ENCODE data around the gene TCF4. TPM values are rescaled to one million over a fixed set of nuclear protein-coding genes. Genes with fewer than 3 reads are reported as not detected.
A peak's percentile ranks its signal among the peaks of the same experiment; 100 is the strongest.

Gene TCF4
- total and polyA plus RNA-seq, 2 donors: 12.7 to 36.6 TPM

- Histone ChIP-seq H3K27me3 (ENCODE audit: control insufficient read depth in 2 of 2, insufficient read depth in 1 of 2, low read length in 1 of 2) (no peaks in the 10 kb centered on the region), H3K36me3 (ENCODE audit: control insufficient read depth in 2 of 2, insufficient read depth in 2 of 2, low read length in 1 of 2) (no peaks in the 10 kb centered on the region), H3K27ac (ENCODE audit: low read depth in 1 of 2, low read length in 1 of 2) (no peak overlapping the region), H3K9me3 (ENCODE audit: control insufficient read depth in 2 of 2, insufficient read depth in 1 of 2, low read length in 1 of 2) (no peaks in the 10 kb centered on the region), H3K4me3 (ENCODE audit: low read length in 2 of 2) (no peak overlapping the region), H3K4me1 (ENCODE audit: control insufficient read depth in 2 of 2, insufficient read depth in 2 of 2, low read length in 2 of 2) (peaks cover 0 to under 1% of the 10 kb centered on the region in 2 donors)
- WGBS: 99% methylated on average over 2 of the region's 2 CpGs
- DNase-seq (ENCODE audit: low read depth in 6 of 9, low spot score in 9 of 9): no peak
Observed at GRCh38 chr18:55483266-55483871, 104.6 kb downstream of the TCF4 start.

GRCh38 chr18:55479656-55480420, 108.2 kb downstream of the TCF4 start:
- Histone ChIP-seq H3K27ac (ENCODE audit: low read depth in 1 of 2, low read length in 1 of 2) (no peak overlapping the region), H3K4me3 (ENCODE audit: low read length in 2 of 2) (no peak overlapping the region), H3K9me3 (ENCODE audit: control insufficient read depth in 2 of 2, insufficient read depth in 1 of 2, low read length in 1 of 2) (no peaks in the 10 kb centered on the region), H3K4me1 (ENCODE audit: control insufficient read depth in 2 of 2, insufficient read depth in 2 of 2, low read length in 2 of 2) (peaks cover 3 to 5% of the 10 kb centered on the region in 2 donors), H3K27me3 (ENCODE audit: control insufficient read depth in 2 of 2, insufficient read depth in 1 of 2, low read length in 1 of 2) (no peaks in the 10 kb centered on the region), H3K36me3 (ENCODE audit: control insufficient read depth in 2 of 2, insufficient read depth in 2 of 2, low read length in 1 of 2) (no peaks in the 10 kb centered on the region)
- DNase-seq (ENCODE audit: low read depth in 6 of 9, low spot score in 9 of 9): no peak
- WGBS: 97% methylated on average over 9 of the region's 9 CpGs

- no peak for DNase-seq (ENCODE audit: low read depth in 6 of 9, low spot score in 9 of 9)
- H3K4me3 ChIP-seq (ENCODE audit: low read length in 2 of 2): peak overlapping the region; percentile 47 to 53
Observed at GRCh38 chr18:55477860-55478581, 110.0 kb downstream of the TCF4 start.

GRCh38 chr18:55477499-55477859, 110.5 kb downstream of the TCF4 start:
- Histone ChIP-seq H3K27me3 (ENCODE audit: control insufficient read depth in 2 of 2, insufficient read depth in 1 of 2, low read length in 1 of 2) (no peaks in the 10 kb centered on the region), H3K9me3 (ENCODE audit: control insufficient read depth in 2 of 2, insufficient read depth in 1 of 2, low read length in 1 of 2) (no peaks in the 10 kb centered on the region), H3K4me3 (ENCODE audit: low read length in 2 of 2) (peak overlapping the region; percentile 47 to 53), H3K4me1 (ENCODE audit: control insufficient read depth in 2 of 2, insufficient read depth in 2 of 2, low read length in 2 of 2) (peaks cover 3 to 5% of the 10 kb centered on the region in 2 donors), H3K36me3 (ENCODE audit: control insufficient read depth in 2 of 2, insufficient read depth in 2 of 2, low read length in 1 of 2) (no peaks in the 10 kb centered on the region), H3K27ac (ENCODE audit: low read depth in 1 of 2, low read length in 1 of 2) (peak overlapping the region; percentile 79 to 83)
- WGBS: 2% methylated on average over 4 of the region's 4 CpGs
- DNase-seq (ENCODE audit: low read depth in 6 of 9, low spot score in 9 of 9): peak in 8 of 9 donors; percentile 21 to 70 (median 34)

More at GRCh38 chr18:55477860-55478581, 110.0 kb downstream of the TCF4 start:
- H3K9me3 ChIP-seq (ENCODE audit: control insufficient read depth in 2 of 2, insufficient read depth in 1 of 2, low read length in 1 of 2): no peaks in the 10 kb centered on the region
- peaks cover 3 to 5% of the 10 kb centered on the region in 2 donors for H3K4me1 ChIP-seq (ENCODE audit: control insufficient read depth in 2 of 2, insufficient read depth in 2 of 2, low read length in 2 of 2)
- no peaks in the 10 kb centered on the region for H3K27me3 ChIP-seq (ENCODE audit: control insufficient read depth in 2 of 2, insufficient read depth in 1 of 2, low read length in 1 of 2)
- H3K27ac ChIP-seq (ENCODE audit: low read depth in 1 of 2, low read length in 1 of 2): peak overlapping the region; percentile 1 to 83
- 64% methylated on average over 8 of the region's 8 CpGs for WGBS
- H3K36me3 ChIP-seq (ENCODE audit: control insufficient read depth in 2 of 2, insufficient read depth in 2 of 2, low read length in 1 of 2): no peaks in the 10 kb centered on the region

- no peak for DNase-seq (ENCODE audit: low read depth in 6 of 9, low spot score in 9 of 9)
- Histone ChIP-seq H3K4me1 (ENCODE audit: control insufficient read depth in 2 of 2, insufficient read depth in 2 of 2, low read length in 2 of 2) (peaks cover 3 to 5% of the 10 kb centered on the region in 2 donors), H3K9me3 (ENCODE audit: control insufficient read depth in 2 of 2, insufficient read depth in 1 of 2, low read length in 1 of 2) (no peaks in the 10 kb centered on the region), H3K4me3 (ENCODE audit: low read length in 2 of 2) (no peak overlapping the region), H3K27me3 (ENCODE audit: control insufficient read depth in 2 of 2, insufficient read depth in 1 of 2, low read length in 1 of 2) (no peaks in the 10 kb centered on the region), H3K27ac (ENCODE audit: low read depth in 1 of 2, low read length in 1 of 2) (no peak overlapping the region), H3K36me3 (ENCODE audit: control insufficient read depth in 2 of 2, insufficient read depth in 2 of 2, low read length in 1 of 2) (no peaks in the 10 kb centered on the region)
- WGBS: 96% methylated on average over 1 of the region's 1 CpG
Observed at GRCh38 chr18:55475916-55476315, 112.1 kb downstream of the TCF4 start.

- 99% methylated on average over 5 of the region's 5 CpGs for WGBS
- H3K27ac ChIP-seq (ENCODE audit: low read depth in 1 of 2, low read length in 1 of 2): no peak overlapping the region
Observed at GRCh38 chr18:55475467-55475866, 112.5 kb downstream of the TCF4 start.

GRCh38 chr18:55473560-55473959, 114.4 kb downstream of the TCF4 start:
- no peaks in the 10 kb centered on the region for H3K9me3 ChIP-seq (ENCODE audit: control insufficient read depth in 2 of 2, insufficient read depth in 1 of 2, low read length in 1 of 2)
- DNase-seq (ENCODE audit: low read depth in 6 of 9, low spot score in 9 of 9): no peak
- H3K27ac ChIP-seq (ENCODE audit: low read depth in 1 of 2, low read length in 1 of 2): no peak overlapping the region
- no peaks in the 10 kb centered on the region for H3K36me3 ChIP-seq (ENCODE audit: control insufficient read depth in 2 of 2, insufficient read depth in 2 of 2, low read length in 1 of 2)
- H3K4me3 ChIP-seq (ENCODE audit: low read length in 2 of 2): no peak overlapping the region
- H3K4me1 ChIP-seq (ENCODE audit: control insufficient read depth in 2 of 2, insufficient read depth in 2 of 2, low read length in 2 of 2): peaks cover 3 to 5% of the 10 kb centered on the region in 2 donors
- H3K27me3 ChIP-seq (ENCODE audit: control insufficient read depth in 2 of 2, insufficient read depth in 1 of 2, low read length in 1 of 2): no peaks in the 10 kb centered on the region

More at GRCh38 chr18:55475467-55475866, 112.5 kb downstream of the TCF4 start:
- H3K27me3 ChIP-seq (ENCODE audit: control insufficient read depth in 2 of 2, insufficient read depth in 1 of 2, low read length in 1 of 2): no peaks in the 10 kb centered on the region
- H3K4me3 ChIP-seq (ENCODE audit: low read length in 2 of 2): no peak overlapping the region
- H3K4me1 ChIP-seq (ENCODE audit: control insufficient read depth in 2 of 2, insufficient read depth in 2 of 2, low read length in 2 of 2): peaks cover 3 to 5% of the 10 kb centered on the region in 2 donors
- no peak for DNase-seq (ENCODE audit: low read depth in 6 of 9, low spot score in 9 of 9)
- no peaks in the 10 kb centered on the region for H3K36me3 ChIP-seq (ENCODE audit: control insufficient read depth in 2 of 2, insufficient read depth in 2 of 2, low read length in 1 of 2)
- H3K9me3 ChIP-seq (ENCODE audit: control insufficient read depth in 2 of 2, insufficient read depth in 1 of 2, low read length in 1 of 2): no peaks in the 10 kb centered on the region

GRCh38 chr18:55473058-55473457, 114.9 kb downstream of the TCF4 start:
- H3K27me3 ChIP-seq (ENCODE audit: control insufficient read depth in 2 of 2, insufficient read depth in 1 of 2, low read length in 1 of 2): no peaks in the 10 kb centered on the region
- no peak for DNase-seq (ENCODE audit: low read depth in 6 of 9, low spot score in 9 of 9)
- 78% methylated on average over 2 of the region's 2 CpGs for WGBS

GRCh38 chr18:55470826-55471225, 117.2 kb downstream of the TCF4 start:
- no peaks in the 10 kb centered on the region for H3K4me1 ChIP-seq (ENCODE audit: control insufficient read depth in 2 of 2, insufficient read depth in 2 of 2, low read length in 2 of 2)
- H3K36me3 ChIP-seq (ENCODE audit: control insufficient read depth in 2 of 2, insufficient read depth in 2 of 2, low read length in 1 of 2): no peaks in the 10 kb centered on the region
- no peaks in the 10 kb centered on the region for H3K27me3 ChIP-seq (ENCODE audit: control insufficient read depth in 2 of 2, insufficient read depth in 1 of 2, low read length in 1 of 2)
- H3K9me3 ChIP-seq (ENCODE audit: control insufficient read depth in 2 of 2, insufficient read depth in 1 of 2, low read length in 1 of 2): no peaks in the 10 kb centered on the region
- no peak for DNase-seq (ENCODE audit: low read depth in 6 of 9, low spot score in 9 of 9)
- no peak overlapping the region for H3K4me3 ChIP-seq (ENCODE audit: low read length in 2 of 2)
- 96% methylated on average over 4 of the region's 4 CpGs for WGBS
- H3K27ac ChIP-seq (ENCODE audit: low read depth in 1 of 2, low read length in 1 of 2): no peak overlapping the region

More at GRCh38 chr18:55473058-55473457, 114.9 kb downstream of the TCF4 start:
- Histone ChIP-seq H3K4me3 (ENCODE audit: low read length in 2 of 2) (no peak overlapping the region), H3K4me1 (ENCODE audit: control insufficient read depth in 2 of 2, insufficient read depth in 2 of 2, low read length in 2 of 2) (peaks cover 3 to 4% of the 10 kb centered on the region in 2 donors), H3K27ac (ENCODE audit: low read depth in 1 of 2, low read length in 1 of 2) (no peak overlapping the region), H3K36me3 (ENCODE audit: control insufficient read depth in 2 of 2, insufficient read depth in 2 of 2, low read length in 1 of 2) (no peaks in the 10 kb centered on the region), H3K9me3 (ENCODE audit: control insufficient read depth in 2 of 2, insufficient read depth in 1 of 2, low read length in 1 of 2) (no peaks in the 10 kb centered on the region)

Data from thymus (tissue), 11 donors.